ENCODE data around the gene PRKAR1B. TPM values are rescaled to one million over a fixed set of nuclear protein-coding genes. Genes with fewer than 3 reads are reported as not detected.

The PRKAR1B gene
- total RNA-seq: 10 to 100 TPM; 12.1 to 54.1 TPM

DNA sequence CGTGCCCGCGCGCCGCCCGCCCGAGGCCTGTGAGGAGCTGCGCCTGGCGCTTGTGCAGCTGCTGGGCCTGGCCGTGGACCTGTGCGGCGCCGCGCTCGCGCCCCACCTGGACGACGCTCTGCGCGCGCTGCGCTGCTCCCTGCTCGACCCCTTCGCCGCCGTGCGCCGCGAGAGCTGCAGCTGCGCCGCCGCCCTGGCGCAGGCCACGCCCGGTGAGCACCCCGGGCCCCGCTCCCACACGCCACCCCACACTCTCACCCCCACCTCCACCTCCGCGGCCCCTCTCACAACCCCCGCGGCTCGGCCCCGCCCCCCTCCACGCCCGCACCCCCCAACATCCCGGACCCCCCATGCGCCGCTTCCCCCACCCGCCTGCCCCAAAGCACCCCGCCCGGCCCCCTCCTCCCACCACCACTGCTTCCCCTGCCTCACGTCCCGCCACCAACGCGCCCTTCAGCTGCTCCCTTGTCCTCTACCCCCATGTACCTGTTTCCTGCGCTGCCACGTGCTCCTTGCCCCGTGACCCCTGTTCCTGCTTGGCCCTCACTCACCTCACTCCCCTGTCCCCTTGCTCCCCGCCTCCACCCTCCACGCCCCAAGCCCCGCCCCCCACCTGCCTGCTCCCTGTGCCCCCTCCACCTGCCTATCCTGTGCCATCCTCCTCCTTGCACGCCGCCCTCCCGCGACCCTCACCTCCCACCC, at the start of gene PRKAR1B:
PRKAR1B (minus strand) TSS at position 178 of the 702 bp plus-strand sequence. CDS start 15,776 bp downstream, outside the sequence.
- peaks cover 0 to 11% of the 10 kb centered on the region in 2 donors for H3K9me3 Mint-ChIP-seq
- H3K27ac Mint-ChIP-seq: peak within 1 kb of the TSS; percentile 81 to 86
- peak; percentile 42 to 71 for ATAC-seq
- peaks cover 29 to 38% of the 10 kb centered on the region in 2 donors for H3K36me3 Mint-ChIP-seq
- DNase-seq (ENCODE audit: low spot score in 2 of 2): peak; percentile 36 to 54

DNA sequence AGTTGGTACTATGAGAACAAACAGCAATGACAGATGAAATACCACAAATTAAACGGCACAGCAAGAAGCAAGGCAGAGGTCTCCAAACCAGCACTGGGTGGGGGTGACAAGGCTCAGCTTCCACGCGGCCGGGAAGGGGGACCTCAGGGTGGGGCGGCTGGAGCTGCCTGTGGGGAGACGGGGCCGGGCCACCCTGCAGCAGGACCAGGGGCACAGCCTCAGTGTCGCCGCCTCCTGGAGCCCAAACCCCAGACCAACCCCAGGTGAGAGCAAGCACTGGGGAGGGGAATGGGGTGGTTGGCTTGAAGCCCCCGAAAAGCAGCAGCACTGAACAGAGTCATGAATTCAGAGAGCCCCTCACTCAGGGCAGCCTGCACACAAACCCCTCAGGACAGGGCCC, 49.3 kb upstream of the PRKAR1B start:
- no peak for DNase-seq (ENCODE audit: low spot score in 2 of 2)
- H3K9me3 Mint-ChIP-seq: no peaks in the 10 kb centered on the region
- peaks cover 0 to 4% of the 10 kb centered on the region in 2 donors for H3K36me3 Mint-ChIP-seq
- H3K27ac Mint-ChIP-seq: peak overlapping the region in 1 of 2 donors; percentile 84
- ATAC-seq: no peak

DNA sequence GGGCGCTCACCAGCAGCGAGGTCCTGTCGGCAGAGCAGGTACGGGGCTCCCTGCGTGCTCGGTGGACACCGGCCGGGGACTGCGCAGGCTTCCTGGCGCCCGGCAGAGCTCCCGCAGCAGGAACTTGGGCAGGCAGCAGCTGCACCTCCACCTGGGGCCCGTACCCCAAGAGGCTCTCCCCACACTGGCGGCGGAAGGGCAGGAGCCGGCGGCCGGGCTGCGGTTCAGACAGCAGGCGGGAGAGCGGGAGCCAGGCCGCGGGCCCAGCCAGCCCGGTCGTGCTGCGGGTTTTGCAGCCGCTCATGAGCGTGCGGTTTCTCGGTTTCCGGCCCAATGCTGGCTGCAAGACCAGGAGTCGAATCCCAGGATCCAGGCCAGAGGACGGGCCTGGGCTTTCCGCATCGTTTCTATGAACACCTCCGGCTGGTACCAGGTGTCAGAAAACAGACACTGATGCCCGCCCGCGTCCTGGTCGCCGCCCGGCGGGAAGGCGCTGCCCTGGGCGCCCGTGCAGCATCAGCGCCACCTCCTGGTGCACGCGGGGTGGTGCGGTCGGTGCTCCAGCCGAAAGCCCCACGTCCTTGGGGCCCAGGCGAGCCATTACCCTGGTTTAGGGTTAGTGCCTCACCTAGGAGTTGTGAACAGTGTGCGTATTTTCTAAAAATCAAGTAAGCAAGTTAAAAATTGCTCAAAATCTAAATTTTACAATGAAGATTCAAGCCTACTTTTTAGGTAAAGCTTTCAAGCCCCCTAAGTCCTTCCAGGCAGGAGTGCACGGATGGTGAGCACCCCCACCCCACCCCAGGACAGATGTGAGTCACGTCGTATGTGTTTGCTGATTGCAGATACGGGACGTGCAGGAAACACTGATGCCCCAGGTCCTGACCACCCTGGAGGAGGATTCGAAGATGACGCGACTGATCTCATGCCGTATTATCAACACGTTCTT, 47.4 kb upstream of the PRKAR1B start:
- peak; percentile 76 to 82 for ATAC-seq
- Mint-ChIP-seq H3K9me3 (no peaks in the 10 kb centered on the region), H3K36me3 (peaks cover 0 to 4% of the 10 kb centered on the region in 2 donors), H3K27ac (no peak overlapping the region)
- DNase-seq (ENCODE audit: low spot score in 2 of 2): peak in 1 of 2 donors; percentile 83

DNA sequence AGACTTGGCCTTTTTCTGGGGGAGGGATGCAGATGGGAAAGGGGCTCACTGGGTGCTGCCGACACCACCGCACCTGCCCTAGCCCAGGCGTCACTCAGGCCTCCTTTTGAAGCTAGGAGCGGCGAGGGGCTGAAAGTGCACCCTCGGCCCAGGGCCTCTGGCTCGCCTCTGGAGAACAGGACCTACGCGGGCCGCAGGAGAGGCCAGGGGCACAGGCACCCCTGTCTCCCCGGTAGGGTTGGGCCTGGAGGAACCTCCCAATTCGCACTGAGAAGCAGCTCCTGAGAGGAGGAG, 46.5 kb upstream of the PRKAR1B start:
- no peak overlapping the region for H3K27ac Mint-ChIP-seq
- ATAC-seq (no peak), DNase-seq (ENCODE audit: low spot score in 2 of 2) (no peak)
- no peaks in the 10 kb centered on the region for H3K9me3 Mint-ChIP-seq
- peaks cover 0 to 4% of the 10 kb centered on the region in 2 donors for H3K36me3 Mint-ChIP-seq

DNA sequence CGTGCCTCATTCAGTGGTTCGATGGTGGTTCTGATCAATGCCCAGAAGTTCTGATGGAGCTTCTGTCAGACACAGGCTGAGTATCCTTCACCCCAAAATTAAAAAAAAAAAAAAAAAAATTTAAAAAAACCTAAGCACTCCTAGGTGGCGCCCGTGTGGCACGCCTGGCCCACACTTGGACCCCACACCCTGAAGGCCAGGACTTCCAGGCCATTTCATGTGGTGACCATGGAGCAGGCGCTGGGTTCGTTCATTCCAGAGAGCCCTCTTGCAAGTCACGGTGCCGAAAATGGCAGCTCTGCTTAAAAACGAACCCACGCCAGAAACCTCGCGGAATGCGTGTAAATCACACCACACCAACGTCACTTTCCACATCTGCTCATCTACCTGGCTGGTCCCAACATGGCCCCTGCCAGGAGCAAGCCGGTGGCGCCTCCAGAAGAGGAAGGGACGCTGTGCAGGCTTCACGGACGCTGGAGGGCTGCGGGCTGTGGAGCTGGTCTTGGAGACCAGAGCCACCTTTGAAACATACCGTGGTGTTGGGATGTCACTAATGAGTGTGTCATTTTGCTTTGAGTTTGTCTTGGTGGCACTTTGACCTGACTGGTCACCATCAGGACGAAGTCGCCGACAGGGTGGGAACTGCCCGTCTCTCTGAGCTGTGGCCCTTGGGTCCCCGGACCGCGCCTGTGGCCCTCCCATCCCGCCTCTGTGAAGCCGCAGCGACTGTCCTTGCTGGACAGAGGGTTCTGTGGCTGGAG, 46.0 kb upstream of the PRKAR1B start:
- Mint-ChIP-seq H3K36me3 (peaks cover 0 to 8% of the 10 kb centered on the region in 2 donors), H3K9me3 (no peaks in the 10 kb centered on the region), H3K27ac (no peak overlapping the region)
- ATAC-seq (no peak), DNase-seq (ENCODE audit: low spot score in 2 of 2) (no peak)

DNA sequence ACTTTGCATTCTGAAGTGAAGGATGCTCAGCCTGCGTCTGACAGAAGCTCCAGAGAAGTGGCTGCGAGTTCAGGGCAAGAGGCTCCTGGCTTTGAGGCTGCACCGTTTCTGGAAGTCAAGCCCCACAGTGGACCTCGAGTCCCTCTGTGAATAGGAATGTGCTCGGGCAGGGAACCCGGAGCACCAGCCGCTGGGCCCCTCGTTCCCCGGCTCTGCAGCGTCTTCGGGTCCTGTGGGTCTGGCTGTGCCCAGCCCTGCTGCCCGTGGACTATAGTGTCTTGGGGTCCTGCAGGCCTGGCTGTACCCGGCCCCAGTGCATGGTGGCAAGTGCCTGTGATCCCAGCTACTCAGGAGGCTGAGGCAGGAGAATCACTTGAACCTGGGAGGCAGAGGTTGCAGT, 45.3 kb upstream of the PRKAR1B start:
- ATAC-seq (no peak), DNase-seq (ENCODE audit: low spot score in 2 of 2) (no peak)
- Mint-ChIP-seq H3K36me3 (peaks cover 0 to 11% of the 10 kb centered on the region in 2 donors), H3K9me3 (no peaks in the 10 kb centered on the region), H3K27ac (no peak overlapping the region)

DNA sequence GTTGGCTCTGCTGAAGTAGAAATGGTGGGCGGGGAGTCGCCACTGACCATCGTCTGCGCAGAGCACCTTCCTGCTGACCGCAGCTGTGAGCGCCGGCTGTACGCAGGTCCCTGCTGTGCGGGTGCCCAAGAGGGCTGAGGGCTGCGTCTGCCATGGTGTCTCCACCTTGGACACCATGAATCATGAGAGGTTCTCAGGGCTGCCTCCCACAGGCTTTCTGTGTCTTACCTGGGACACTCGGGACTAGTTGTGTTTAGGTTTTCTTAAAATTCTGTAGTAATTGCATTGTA, 44.9 kb upstream of the PRKAR1B start:
- H3K9me3 Mint-ChIP-seq: no peaks in the 10 kb centered on the region
- peaks cover 0 to 8% of the 10 kb centered on the region in 2 donors for H3K36me3 Mint-ChIP-seq
- no peak overlapping the region for H3K27ac Mint-ChIP-seq
- no peak for DNase-seq (ENCODE audit: low spot score in 2 of 2)
- ATAC-seq: no peak

DNA sequence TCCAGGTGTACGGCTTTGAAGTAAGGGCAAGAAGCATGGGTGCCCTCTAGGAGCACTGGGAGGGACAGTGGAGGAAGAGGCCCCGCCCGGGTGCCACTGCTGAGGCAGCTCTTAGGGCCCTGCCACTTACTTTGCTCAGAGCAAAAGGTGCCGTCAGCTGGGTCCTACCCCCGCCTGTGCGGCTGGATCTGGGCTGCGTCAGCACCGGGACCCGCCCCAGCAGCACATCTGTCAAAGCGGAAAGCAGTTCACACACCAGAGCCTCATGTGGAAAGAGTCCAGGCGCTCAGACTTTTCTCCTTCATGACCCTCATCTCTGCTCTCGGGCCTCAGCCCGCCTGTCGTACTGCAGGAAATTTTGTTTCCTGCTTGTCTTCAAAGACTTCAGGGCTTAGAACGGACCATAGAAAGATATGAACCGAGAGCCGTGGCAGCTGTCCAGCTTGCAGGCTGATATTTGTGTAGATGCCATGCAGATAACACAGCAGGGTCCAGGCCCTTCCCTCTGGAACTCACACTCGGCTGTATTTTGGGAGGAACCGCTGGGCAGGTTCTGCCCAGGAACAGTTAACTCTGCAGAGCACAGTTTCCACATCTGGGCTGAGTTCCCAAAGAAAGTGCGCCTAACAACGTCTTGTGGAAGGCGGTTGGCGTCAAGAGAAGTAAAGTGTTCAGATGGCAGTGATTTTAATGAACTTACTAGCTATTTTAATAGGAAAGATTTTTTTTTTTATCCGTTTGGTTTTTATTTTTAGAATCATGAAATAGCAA, 44.3 kb upstream of the PRKAR1B start:
- peak overlapping the region in 1 of 2 donors; percentile 39 for H3K27ac Mint-ChIP-seq
- peaks cover 0 to 8% of the 10 kb centered on the region in 2 donors for H3K36me3 Mint-ChIP-seq
- DNase-seq (ENCODE audit: low spot score in 2 of 2) (no peak), ATAC-seq (no peak)
- no peaks in the 10 kb centered on the region for H3K9me3 Mint-ChIP-seq

DNA sequence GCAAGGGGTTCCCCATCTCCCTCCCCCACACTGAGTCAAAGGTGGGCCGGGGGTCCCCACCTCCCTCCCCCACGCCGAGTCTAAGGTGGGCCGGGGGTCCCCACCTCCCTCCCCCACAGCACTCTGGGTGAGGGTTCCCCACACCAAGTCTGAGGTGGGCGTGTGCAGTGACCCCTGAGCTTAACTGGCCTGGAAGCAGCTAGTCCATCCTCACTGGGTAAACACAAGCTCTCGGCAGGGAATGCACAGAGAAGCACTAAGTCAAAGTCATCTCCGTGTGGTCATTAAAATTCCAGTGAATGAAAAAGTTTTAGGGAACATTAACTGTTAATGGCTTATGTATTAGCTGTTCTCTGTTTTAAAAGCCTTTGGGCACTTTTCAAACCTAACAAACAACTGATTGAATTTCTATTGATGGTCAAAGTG, 43.7 kb upstream of the PRKAR1B start:
- DNase-seq (ENCODE audit: low spot score in 2 of 2) (no peak), ATAC-seq (no peak)
- Mint-ChIP-seq H3K36me3 (peaks cover 0 to 8% of the 10 kb centered on the region in 2 donors), H3K27ac (peak overlapping the region in 1 of 2 donors; percentile 39), H3K9me3 (no peaks in the 10 kb centered on the region)

DNA sequence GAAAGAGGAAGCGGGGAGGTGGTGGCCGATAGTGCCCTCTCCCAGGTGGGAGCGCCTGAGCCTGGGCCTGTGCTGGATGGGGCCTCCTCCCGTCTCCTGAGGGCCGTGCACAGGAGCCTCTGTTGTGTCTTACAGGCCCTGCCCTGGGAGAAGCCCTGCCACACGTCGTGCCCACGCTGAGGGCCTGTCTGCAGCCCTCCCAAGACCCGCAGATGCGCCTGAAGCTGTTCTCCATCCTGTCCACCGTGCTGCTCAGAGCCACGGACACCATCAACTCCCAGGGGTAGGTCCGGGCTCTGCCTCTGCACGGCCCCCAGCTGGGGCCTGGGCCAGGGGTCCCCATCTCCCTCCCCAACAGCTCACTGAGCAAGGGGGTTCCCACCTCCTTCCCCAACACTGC, 43.3 kb upstream of the PRKAR1B start:
- ATAC-seq (no peak), DNase-seq (ENCODE audit: low spot score in 2 of 2) (no peak)
- Mint-ChIP-seq H3K27ac (peak overlapping the region in 1 of 2 donors; percentile 39), H3K9me3 (no peaks in the 10 kb centered on the region), H3K36me3 (peaks cover 0 to 8% of the 10 kb centered on the region in 2 donors)

DNA sequence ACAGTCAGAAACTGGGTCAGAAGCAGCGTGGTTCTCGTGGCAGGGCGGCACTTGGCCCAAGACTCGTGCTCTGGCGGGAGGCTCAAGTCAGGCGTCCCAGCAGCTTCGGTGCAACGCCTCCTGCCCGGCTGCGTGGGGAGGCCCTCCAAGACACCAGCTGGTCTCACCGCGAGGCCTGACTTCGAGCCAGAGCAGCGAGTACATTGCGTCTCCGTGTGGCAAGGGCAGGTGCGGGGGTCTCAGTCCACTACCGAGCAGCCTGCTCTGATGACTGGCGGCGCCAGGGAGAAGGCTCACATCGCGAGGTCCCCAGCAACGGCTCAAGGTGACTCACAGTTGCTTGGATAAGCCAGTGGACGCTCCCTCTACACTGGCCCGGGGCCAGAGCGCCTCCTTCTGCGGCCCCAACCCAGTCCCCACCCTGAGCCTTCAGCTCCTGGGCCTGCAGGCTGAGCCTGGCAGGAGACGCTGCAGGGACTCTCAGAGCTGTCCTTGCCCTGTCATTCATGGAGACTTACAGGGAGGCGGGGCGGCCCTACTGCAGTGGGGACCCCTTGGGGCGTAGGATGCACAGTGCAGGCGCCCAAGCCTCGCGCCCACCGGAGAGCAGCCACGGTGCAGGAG, 41.9 kb upstream of the PRKAR1B start:
- Mint-ChIP-seq H3K36me3 (peaks cover 0 to 8% of the 10 kb centered on the region in 2 donors), H3K27ac (no peak overlapping the region), H3K9me3 (no peaks in the 10 kb centered on the region)
- ATAC-seq (peak in 1 of 2 donors; percentile 24), DNase-seq (ENCODE audit: low spot score in 2 of 2) (no peak)

DNA sequence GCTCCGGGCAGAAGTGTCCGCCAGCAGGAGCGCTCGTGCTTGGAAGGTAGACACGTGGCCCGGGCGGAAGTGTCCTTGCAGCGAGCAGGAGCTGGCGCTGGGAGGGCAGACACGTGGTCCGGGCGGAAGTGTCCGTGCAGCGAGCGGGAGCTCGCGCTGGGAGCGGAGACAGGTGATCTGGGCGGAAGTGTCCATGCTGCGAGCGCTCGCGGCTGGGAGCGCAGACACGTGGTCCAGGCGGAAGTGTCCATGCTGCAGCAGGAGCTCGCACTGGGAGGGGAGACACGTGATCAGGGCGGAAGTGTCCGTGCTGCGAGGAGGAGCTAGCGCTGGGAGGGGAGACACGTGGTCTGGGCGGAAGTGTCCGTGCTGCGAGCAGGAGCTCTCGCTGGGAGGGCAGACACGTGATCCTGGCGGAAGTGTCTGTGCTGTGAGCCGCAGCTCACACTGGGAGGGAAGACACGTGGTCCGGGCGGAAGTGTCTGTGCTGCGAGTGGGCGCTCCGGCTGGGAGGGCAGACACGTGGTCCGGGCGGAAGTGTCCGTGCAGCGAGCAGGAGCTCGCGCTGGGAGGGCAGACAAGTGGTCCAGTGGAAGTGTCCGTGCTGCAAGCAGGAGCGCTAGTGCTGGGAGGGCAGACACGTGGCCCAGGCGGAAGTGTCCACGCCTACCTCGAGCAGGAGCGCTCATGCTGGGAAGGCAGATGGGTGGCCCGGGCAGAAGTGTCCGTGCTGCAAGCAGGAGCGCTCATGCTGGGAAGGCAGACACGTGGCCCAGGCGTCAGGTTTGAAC, 41.1 kb upstream of the PRKAR1B start:
- H3K9me3 Mint-ChIP-seq: no peaks in the 10 kb centered on the region
- peaks cover 0 to 8% of the 10 kb centered on the region in 2 donors for H3K36me3 Mint-ChIP-seq
- peak in 1 of 2 donors; percentile 60 for ATAC-seq
- no peak for DNase-seq (ENCODE audit: low spot score in 2 of 2)
- peak overlapping the region in 1 of 2 donors; percentile 81 for H3K27ac Mint-ChIP-seq

DNA sequence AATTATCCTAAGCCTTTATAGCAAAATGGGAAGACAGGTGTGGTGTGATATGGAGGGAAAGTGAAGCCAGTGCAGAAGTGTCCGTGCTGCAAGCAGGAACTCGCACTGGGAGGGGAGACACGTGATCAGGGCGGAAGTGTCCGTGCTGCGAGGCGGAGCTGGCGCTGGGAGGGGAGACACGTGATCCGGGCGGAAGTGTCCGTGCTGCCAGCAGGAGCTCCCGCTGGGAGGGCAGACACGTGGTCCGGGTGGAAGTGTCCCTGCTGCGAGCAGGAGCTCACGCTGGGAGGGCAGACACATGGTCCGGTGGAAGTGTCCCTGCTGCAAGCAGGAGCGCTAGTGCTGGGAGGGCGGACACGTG, 40.5 kb upstream of the PRKAR1B start:
- peak in 1 of 2 donors; percentile 39 for ATAC-seq
- Mint-ChIP-seq H3K27ac (peak overlapping the region; percentile 4 to 81), H3K36me3 (peaks cover 0 to 8% of the 10 kb centered on the region in 2 donors), H3K9me3 (no peaks in the 10 kb centered on the region)
- no peak for DNase-seq (ENCODE audit: low spot score in 2 of 2)

DNA sequence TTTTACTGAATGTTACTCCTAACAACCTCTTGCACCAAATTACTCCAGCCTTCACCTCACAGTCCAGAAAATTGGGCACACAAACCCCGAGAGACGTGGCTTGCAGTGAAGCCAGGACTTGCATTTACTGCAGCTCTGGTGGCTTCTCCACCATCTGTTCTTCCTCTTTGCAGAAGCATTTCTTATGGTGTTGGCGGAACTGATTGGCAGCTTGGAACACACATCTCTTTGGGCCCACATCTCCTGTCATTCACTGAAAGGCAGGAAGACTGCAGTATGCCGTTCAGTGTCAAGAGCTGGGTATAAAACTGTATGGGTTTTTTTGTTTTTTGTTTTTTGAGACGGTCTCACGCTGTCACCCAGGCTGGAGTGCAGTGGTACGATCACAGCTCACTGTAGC, 38.3 kb upstream of the PRKAR1B start:
- no peaks in the 10 kb centered on the region for H3K9me3 Mint-ChIP-seq
- peaks cover 0 to 8% of the 10 kb centered on the region in 2 donors for H3K36me3 Mint-ChIP-seq
- DNase-seq (ENCODE audit: low spot score in 2 of 2) (no peak), ATAC-seq (no peak)
- no peak overlapping the region for H3K27ac Mint-ChIP-seq

DNA sequence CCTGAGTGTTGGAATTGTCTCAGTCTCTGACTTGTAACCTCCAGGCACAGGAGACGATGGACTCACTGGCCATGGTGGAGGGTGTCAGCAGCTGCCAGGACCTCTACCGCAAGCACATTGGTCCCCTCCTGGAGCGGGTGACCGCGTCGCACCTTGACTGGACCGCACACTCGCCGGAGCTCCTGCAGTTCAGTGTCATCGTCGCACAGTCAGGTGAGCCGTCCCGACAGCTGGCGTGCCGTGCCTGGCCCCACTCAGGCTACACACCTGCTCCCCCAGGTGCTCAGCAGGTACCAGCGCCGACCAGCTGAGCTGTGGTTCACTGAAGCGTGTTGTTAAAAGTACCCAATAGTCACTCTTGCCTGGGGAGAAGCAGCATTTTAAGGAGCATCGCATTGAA, 36.7 kb upstream of the PRKAR1B start:
- DNase-seq (ENCODE audit: low spot score in 2 of 2) (no peak), ATAC-seq (no peak)
- Mint-ChIP-seq H3K36me3 (peaks cover 0 to 8% of the 10 kb centered on the region in 2 donors), H3K27ac (no peak overlapping the region), H3K9me3 (no peaks in the 10 kb centered on the region)

Data from activated naive CD4-positive, alpha-beta T cell treated with anti-CD3 and anti-CD28 coated beads, Interleukin-2, amount 50 U/mL, for 72 hours (primary cell).